HG03064 (cell line): Measurements from ENCODE around the gene ZCCHC2.

Experiments
- ATAC-seq: cut with Tn5 transposase; IDR thresholded peaks from one replicate; pipeline ENCODE4 v1.9.1; 2021; ENCODE audit warnings: low read depth; ENCODE audit not compliant: unreplicated experiment

The ZCCHC2 gene

GRCh38 chr18:62509779-62510178, 13.0 kb upstream of the ZCCHC2 start:
- ATAC-seq, result no peak

- no peak for ATAC-seq
These were observed 12.0 kb upstream of the ZCCHC2 start for GRCh38 chr18:62510789-62511188.

GRCh38 chr18:62512532-62512931, 10.3 kb upstream of the ZCCHC2 start:
- no peak for ATAC-seq

- no peak for ATAC-seq
These were observed 9.8 kb upstream of the ZCCHC2 start for GRCh38 chr18:62512996-62513395.

GRCh38 chr18:62514570-62514969, 8.3 kb upstream of the ZCCHC2 start:
- no peak for ATAC-seq

GRCh38 chr18:62516242-62516641, 6.6 kb upstream of the ZCCHC2 start:
- no peak for ATAC-seq

- ATAC-seq, result no peak
These were observed 4.1 kb upstream of the ZCCHC2 start for GRCh38 chr18:62518460-62519375.

GRCh38 chr18:62519684-62520083, 3.1 kb upstream of the ZCCHC2 start:
- no peak for ATAC-seq

- ATAC-seq, result no peak
These were observed 1.7 kb upstream of the ZCCHC2 start for GRCh38 chr18:62521082-62521481.

- no peak for ATAC-seq
These were observed 1.2 kb upstream of the ZCCHC2 start for GRCh38 chr18:62521593-62521992.

GRCh38 chr18:62522178-62522503, 684 bp upstream of the ZCCHC2 start:
- ATAC-seq, result peak; percentile 1

GRCh38 chr18:62523255-62523588, 397 bp downstream of the ZCCHC2 start:
- no peak for ATAC-seq

- ATAC-seq, result no peak
These were observed 1.0 kb downstream of the ZCCHC2 start for GRCh38 chr18:62523631-62524439.

- no peak for ATAC-seq
These were observed 1.8 kb downstream of the ZCCHC2 start for GRCh38 chr18:62524440-62525200.

GRCh38 chr18:62525608-62526007, 2.8 kb downstream of the ZCCHC2 start:
- ATAC-seq, result no peak

- peak; percentile 16 for ATAC-seq
These were observed 3.5 kb downstream of the ZCCHC2 start for GRCh38 chr18:62526098-62527025.

- no peak for ATAC-seq
These were observed 6.8 kb downstream of the ZCCHC2 start for GRCh38 chr18:62529597-62529996.

- ATAC-seq, result no peak
These were observed 8.3 kb downstream of the ZCCHC2 start for GRCh38 chr18:62531078-62531477.

GRCh38 chr18:62531931-62532330, 9.1 kb downstream of the ZCCHC2 start:
- no peak for ATAC-seq

- ATAC-seq, result no peak
These were observed 13.2 kb downstream of the ZCCHC2 start for GRCh38 chr18:62536005-62536404.
